ENCODE data around the gene SH2D3C.

Gene SH2D3C

GRCh38 chr9:127715470-127716337 lies 62.8 kb downstream of the SH2D3C start, which contains the start of the genes PTRH1 and TTC16:
TSS of gene PTRH1 (minus strand) at chr9:127715663. CDS start at chr9:127715639, 24 bp downstream.
TSS of gene TTC16 (plus strand) at chr9:127716079. CDS start at chr9:127716146, 67 bp downstream.
- DNase-seq: peak; percentile 97

GRCh38 chr9:127714951-127715469 lies 63.5 kb downstream of the SH2D3C start:
- DNase-seq: peak; percentile 40

GRCh38 chr9:127714020-127714750 lies 64.3 kb downstream of the SH2D3C start:
- DNase-seq: no peak

GRCh38 chr9:127712867-127713266 lies 65.6 kb downstream of the SH2D3C start:
- no peak for DNase-seq

- DNase-seq: no peak
Measured at GRCh38 chr9:127712371-127712770, 66.1 kb downstream of the SH2D3C start.

GRCh38 chr9:127711831-127712274 lies 66.6 kb downstream of the SH2D3C start:
- no peak for DNase-seq

- DNase-seq: no peak
Measured at GRCh38 chr9:127711226-127711701, 67.2 kb downstream of the SH2D3C start.

- no peak for DNase-seq
Measured at GRCh38 chr9:127710204-127710783, 68.2 kb downstream of the SH2D3C start.

- no peak for DNase-seq
Measured at GRCh38 chr9:127708952-127709587, 69.4 kb downstream of the SH2D3C start.

GRCh38 chr9:127707766-127708165 lies 70.7 kb downstream of the SH2D3C start:
- no peak for DNase-seq

- DNase-seq: no peak
Measured at GRCh38 chr9:127706836-127707241, 71.6 kb downstream of the SH2D3C start, which contains the start of gene CFAP157. TSS of gene CFAP157 (plus strand) at chr9:127706988. CDS start at chr9:127707032, 44 bp downstream.

- DNase-seq: no peak
Measured at GRCh38 chr9:127705577-127706379, 72.7 kb downstream of the SH2D3C start.

GRCh38 chr9:127703289-127703946 lies 75.0 kb downstream of the SH2D3C start:
- no peak for DNase-seq

- DNase-seq: no peak
Measured at GRCh38 chr9:127700594-127701255, 77.7 kb downstream of the SH2D3C start.

- no peak for DNase-seq
Measured at GRCh38 chr9:127700140-127700539, 78.3 kb downstream of the SH2D3C start.

- peak; percentile 98 for DNase-seq
Measured at GRCh38 chr9:127698985-127699670, 79.3 kb downstream of the SH2D3C start.

- DNase-seq: no peak
Measured at GRCh38 chr9:127698386-127698785, 80.1 kb downstream of the SH2D3C start.

GRCh38 chr9:127697575-127697974 lies 80.9 kb downstream of the SH2D3C start:
- no peak for DNase-seq

GRCh38 chr9:127694890-127695720 lies 83.4 kb downstream of the SH2D3C start:
- no peak for DNase-seq

Data from inflammatory macrophage treated with lipopolysaccharide for 4 hours (primary cell).